K562 (cell line): ENCODE data around the gene FDX2. TPM values are rescaled to one million over a fixed set of nuclear protein-coding genes. Genes with fewer than 3 reads are reported as not detected.

Source experiments
- CBX1 ChIP-seq: sonication (generic); IDR thresholded peaks from 2 replicates; pipeline ENCODE4 v1.6.1; 2016; ENCODE audit warnings: antibody characterized with exemption, low read depth, mild to moderate bottlenecking
- CSDE1 ChIP-seq, 2 experiments: fragments of 450-650 bp; IDR thresholded peaks; 2 replicates each; pipeline ENCODE4 v1.6.1; 2016; ENCODE audit warnings: mild to moderate bottlenecking in 1 of 2
- CXXC5 ChIP-seq: fragments of 250-450 bp; sonication (Bioruptor Pico); IDR thresholded peaks from 2 replicates; pipeline ENCODE4 v1.8.0; 2022; ENCODE audit warnings: inconsistent platforms, mild to moderate bottlenecking, moderate library complexity
- EP400 ChIP-seq: fragments of 450-650 bp; IDR thresholded peaks from 2 replicates; pipeline ENCODE4 v1.6.1; 2017; ENCODE audit warnings: antibody characterized with exemption, mild to moderate bottlenecking, moderate library complexity
- GATAD2B ChIP-seq: fragments of 450-650 bp; IDR thresholded peaks from 2 replicates; pipeline ENCODE4 v1.6.1; 2017; ENCODE audit warnings: mild to moderate bottlenecking, borderline replicate concordance
- HNRNPLL ChIP-seq: fragments of 200-400 bp; formaldehyde crosslinking; IDR thresholded peaks from 2 replicates; pipeline ENCODE4 v1.6.1; 2017; ENCODE audit warnings: low read length, low read depth, mild to moderate bottlenecking; ENCODE audit not compliant: poor library complexity, severe bottlenecking
- NFYB ChIP-seq: IDR thresholded peaks from 2 replicates; pipeline ENCODE4 v1.6.1; 2011; ENCODE audit warnings: mild to moderate bottlenecking, moderate library complexity; ENCODE audit not compliant: insufficient read length; ENCODE audit errors: extremely low read depth
- RBM34 ChIP-seq: fragments of 200-400 bp; formaldehyde crosslinking; IDR thresholded peaks from 2 replicates; pipeline ENCODE4 v1.6.1; 2018; ENCODE audit warnings: low read length, borderline replicate concordance; ENCODE audit not compliant: insufficient read depth
- RFX1 ChIP-seq: fragments of 450-650 bp; IDR thresholded peaks from 2 replicates; pipeline ENCODE4 v1.6.1; 2016; ENCODE audit warnings: mild to moderate bottlenecking, moderate library complexity
- SMAD4 ChIP-seq: fragments of 250-450 bp; sonication (Bioruptor Pico); conservative IDR thresholded peaks from 2 replicates; pipeline ENCODE4 v1.8.0; 2021; ENCODE audit warnings: inconsistent platforms, mild to moderate bottlenecking, moderate library complexity
- ZNF507 ChIP-seq: conservative IDR thresholded peaks from 2 replicates; pipeline ENCODE4 v1.6.1; 2017; ENCODE audit warnings: missing genetic modification characterization, missing compliant biosample characterization
- ZNF586 ChIP-seq: fragments of 450-650 bp; formaldehyde crosslinking; conservative IDR thresholded peaks from 2 replicates; pipeline ENCODE4 v1.4.0; 2020; ENCODE audit warnings: mild to moderate bottlenecking, moderate library complexity
- polyA plus RNA-seq, 8 experiments: library from polyadenylated mRNA; depleted of rRNA in 4 of 8; stranded (reverse) in 5 of 8; unstranded in 3 of 8; fragments of >200 nt; fragmentation: Nextera tagmentation in 2 of 8; fragmentation: Illumina TruSeq in 1 of 8; extraction: Ambion mirVana in 2 of 8; extraction: Trizol in 1 of 8; gene quantifications; 2 replicates each; pipeline versions ENCODE4 v1.2.1 to v1.2.3, GENCODE V29; 2011 to 2014; ENCODE audit warnings: inconsistent platforms in 1 of 8, missing spikeins in 1 of 8
- total RNA-seq, 7 experiments: library from RNA; depleted of rRNA in 6 of 7; stranded (reverse); fragments of >200 nt in 6 of 7; fragmentation: Illumina TruSeq in 2 of 7; extraction: Trizol in 2 of 7; gene quantifications; 2 replicates each; pipeline versions ENCODE4 v1.2.1 to v1.2.3, GENCODE V29; 2011 to 2021; ENCODE audit warnings: low replicate concordance in 1 of 7
- TF ChIP-seq, protein P1 (sequence below): sonication (generic); formaldehyde crosslinking; IDR thresholded peaks from 2 replicates; pipeline ENCODE4 v1.8.0; 2022; ENCODE audit warnings: mild to moderate bottlenecking, missing genetic modification reagents
- TF ChIP-seq, protein P2 (sequence below): sonication (generic); formaldehyde crosslinking; IDR thresholded peaks from 2 replicates; pipeline ENCODE4 v1.8.0; 2023; ENCODE audit warnings: missing genetic modification reagents, mild to moderate bottlenecking, borderline replicate concordance
- TF ChIP-seq, protein P3 (sequence below): fragments of 250-450 bp; sonication (Bioruptor Pico); IDR thresholded peaks from 2 replicates; pipeline ENCODE4 v1.5.0; 2021
- TF ChIP-seq, protein P4 (sequence below): fragments of 450-650 bp; IDR thresholded peaks from 2 replicates; pipeline ENCODE4 v1.6.1; 2016; ENCODE audit warnings: antibody characterized with exemption
- TF ChIP-seq, protein P5 (sequence below): sonication (generic); formaldehyde crosslinking; IDR thresholded peaks from 2 replicates; pipeline ENCODE4 v1.9.0; 2022; ENCODE audit warnings: mild to moderate bottlenecking, missing genetic modification reagents
- TF ChIP-seq, protein P6 (sequence below): fragments of 200-800 bp; sonication (Bioruptor generic); IDR thresholded peaks from 2 replicates; pipeline ENCODE4 v1.6.1; 2017; ENCODE audit warnings: missing genetic modification characterization, missing compliant biosample characterization

Gene FDX2
- total and polyA plus RNA-seq, 9 of the 15 experiments (the other 6 are each of a cell fraction or from before 2014, with no cell fraction given), result 2.5 to 49.8 (median 29.7) TPM

DNA sequence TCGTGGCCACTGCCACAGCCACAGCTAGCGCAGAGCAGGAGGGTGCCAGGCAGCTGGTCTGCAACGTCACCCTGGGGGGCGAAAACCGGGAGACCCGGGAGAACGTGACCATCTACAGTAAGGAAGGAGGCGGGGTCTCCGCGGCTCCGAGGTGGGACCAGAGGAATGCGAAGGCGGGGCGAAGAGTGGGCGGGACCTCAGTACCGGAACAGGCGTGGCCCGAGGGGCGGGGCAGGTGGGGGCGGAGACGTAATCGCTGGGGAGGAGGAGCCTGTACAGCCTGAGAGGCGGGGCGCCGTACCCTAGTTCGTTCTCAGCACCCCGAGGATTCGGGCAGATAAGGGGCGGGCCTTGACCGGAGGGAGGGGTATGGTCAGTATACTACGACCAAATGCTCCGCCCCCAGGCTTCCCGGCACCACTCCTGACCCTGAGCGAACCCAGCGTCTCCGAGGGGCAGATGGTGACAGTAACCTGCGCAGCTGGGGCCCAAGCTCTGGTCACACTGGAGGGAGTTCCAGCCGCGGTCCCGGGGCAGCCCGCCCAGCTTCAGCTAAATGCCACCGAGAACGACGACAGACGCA lies 23.5 kb downstream of the FDX2 start (continued):
- TF ChIP-seq, protein P1, sequence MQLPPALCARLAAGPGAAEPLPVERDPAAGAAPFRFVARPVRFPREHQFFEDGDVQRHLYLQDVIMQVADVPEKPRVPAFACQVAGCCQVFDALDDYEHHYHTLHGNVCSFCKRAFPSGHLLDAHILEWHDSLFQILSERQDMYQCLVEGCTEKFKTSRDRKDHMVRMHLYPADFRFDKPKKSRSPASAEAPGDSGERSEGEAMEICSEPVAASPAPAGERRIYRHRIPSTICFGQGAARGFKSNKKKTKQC (CRISPR knock-in tag), result 0 out of 2 replicates have a peak, but pooled peaks have one; percentile 4
- TF ChIP-seq RFX1 (no peak), SMAD4 (CRISPR knock-in tag) (no peak), CXXC5 (CRISPR knock-in tag) (0 out of 2 replicates have a peak, but pooled peaks have one; percentile 22), HNRNPLL (peak; percentile 45), GATAD2B (no peak), CSDE1 (IDR thresholded peaks at IDR 0.05) (no peak), ZNF586 (CRISPR knock-in tag) (no peak), NFYB (no peak), EP400 (no peak), RBM34 (no peak), CBX1 (0 out of 2 replicates have a peak, but pooled peaks have one; percentile 17), ZNF507 (tag) (no peak)
- TF ChIP-seq, protein P2, sequence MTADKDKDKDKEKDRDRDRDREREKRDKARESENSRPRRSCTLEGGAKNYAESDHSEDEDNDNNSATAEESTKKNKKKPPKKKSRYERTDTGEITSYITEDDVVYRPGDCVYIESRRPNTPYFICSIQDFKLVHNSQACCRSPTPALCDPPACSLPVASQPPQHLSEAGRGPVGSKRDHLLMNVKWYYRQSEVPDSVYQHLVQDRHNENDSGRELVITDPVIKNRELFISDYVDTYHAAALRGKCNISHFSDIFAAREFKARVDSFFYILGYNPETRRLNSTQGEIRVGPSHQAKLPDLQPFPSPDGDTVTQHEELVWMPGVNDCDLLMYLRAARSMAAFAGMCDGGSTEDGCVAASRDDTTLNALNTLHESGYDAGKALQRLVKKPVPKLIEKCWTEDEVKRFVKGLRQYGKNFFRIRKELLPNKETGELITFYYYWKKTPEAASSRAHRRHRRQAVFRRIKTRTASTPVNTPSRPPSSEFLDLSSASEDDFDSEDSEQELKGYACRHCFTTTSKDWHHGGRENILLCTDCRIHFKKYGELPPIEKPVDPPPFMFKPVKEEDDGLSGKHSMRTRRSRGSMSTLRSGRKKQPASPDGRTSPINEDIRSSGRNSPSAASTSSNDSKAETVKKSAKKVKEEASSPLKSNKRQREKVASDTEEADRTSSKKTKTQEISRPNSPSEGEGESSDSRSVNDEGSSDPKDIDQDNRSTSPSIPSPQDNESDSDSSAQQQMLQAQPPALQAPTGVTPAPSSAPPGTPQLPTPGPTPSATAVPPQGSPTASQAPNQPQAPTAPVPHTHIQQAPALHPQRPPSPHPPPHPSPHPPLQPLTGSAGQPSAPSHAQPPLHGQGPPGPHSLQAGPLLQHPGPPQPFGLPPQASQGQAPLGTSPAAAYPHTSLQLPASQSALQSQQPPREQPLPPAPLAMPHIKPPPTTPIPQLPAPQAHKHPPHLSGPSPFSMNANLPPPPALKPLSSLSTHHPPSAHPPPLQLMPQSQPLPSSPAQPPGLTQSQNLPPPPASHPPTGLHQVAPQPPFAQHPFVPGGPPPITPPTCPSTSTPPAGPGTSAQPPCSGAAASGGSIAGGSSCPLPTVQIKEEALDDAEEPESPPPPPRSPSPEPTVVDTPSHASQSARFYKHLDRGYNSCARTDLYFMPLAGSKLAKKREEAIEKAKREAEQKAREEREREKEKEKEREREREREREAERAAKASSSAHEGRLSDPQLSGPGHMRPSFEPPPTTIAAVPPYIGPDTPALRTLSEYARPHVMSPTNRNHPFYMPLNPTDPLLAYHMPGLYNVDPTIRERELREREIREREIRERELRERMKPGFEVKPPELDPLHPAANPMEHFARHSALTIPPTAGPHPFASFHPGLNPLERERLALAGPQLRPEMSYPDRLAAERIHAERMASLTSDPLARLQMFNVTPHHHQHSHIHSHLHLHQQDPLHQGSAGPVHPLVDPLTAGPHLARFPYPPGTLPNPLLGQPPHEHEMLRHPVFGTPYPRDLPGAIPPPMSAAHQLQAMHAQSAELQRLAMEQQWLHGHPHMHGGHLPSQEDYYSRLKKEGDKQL (CRISPR knock-in tag), result no peak
- TF ChIP-seq, protein P3, sequence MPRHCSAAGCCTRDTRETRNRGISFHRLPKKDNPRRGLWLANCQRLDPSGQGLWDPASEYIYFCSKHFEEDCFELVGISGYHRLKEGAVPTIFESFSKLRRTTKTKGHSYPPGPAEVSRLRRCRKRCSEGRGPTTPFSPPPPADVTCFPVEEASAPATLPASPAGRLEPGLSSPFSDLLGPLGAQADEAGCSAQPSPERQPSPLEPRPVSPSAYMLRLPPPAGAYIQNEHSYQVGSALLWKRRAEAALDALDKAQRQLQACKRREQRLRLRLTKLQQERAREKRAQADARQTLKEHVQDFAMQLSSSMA (CRISPR knock-in tag), result no peak
- TF ChIP-seq, protein P4, sequence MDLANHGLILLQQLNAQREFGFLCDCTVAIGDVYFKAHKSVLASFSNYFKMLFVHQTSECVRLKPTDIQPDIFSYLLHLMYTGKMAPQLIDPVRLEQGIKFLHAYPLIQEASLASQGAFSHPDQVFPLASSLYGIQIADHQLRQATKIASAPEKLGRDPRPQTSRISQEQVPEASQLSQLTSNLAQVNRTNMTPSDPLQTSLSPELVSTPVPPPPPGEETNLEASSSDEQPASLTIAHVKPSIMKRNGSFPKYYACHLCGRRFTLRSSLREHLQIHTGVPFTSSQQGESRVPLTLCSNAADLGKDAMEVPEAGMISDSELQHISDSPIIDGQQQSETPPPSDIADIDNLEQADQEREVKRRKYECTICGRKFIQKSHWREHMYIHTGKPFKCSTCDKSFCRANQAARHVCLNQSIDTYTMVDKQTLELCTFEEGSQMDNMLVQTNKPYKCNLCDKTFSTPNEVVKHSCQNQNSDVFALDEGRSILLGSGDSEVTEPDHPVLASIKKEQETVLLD, result no peak
- TF ChIP-seq, protein P5, sequence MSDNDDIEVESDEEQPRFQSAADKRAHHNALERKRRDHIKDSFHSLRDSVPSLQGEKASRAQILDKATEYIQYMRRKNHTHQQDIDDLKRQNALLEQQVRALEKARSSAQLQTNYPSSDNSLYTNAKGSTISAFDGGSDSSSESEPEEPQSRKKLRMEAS (CRISPR knock-in tag), result no peak
- TF ChIP-seq, protein P6, sequence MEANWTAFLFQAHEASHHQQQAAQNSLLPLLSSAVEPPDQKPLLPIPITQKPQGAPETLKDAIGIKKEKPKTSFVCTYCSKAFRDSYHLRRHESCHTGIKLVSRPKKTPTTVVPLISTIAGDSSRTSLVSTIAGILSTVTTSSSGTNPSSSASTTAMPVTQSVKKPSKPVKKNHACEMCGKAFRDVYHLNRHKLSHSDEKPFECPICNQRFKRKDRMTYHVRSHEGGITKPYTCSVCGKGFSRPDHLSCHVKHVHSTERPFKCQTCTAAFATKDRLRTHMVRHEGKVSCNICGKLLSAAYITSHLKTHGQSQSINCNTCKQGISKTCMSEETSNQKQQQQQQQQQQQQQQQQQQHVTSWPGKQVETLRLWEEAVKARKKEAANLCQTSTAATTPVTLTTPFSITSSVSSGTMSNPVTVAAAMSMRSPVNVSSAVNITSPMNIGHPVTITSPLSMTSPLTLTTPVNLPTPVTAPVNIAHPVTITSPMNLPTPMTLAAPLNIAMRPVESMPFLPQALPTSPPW (CRISPR knock-in tag), result peak; percentile 81
